ENCODE data around the gene ZFYVE19. TPM values are rescaled to one million over a fixed set of nuclear protein-coding genes. Genes with fewer than 3 reads are reported as not detected.
A peak's percentile ranks its signal among the peaks of the same experiment; 100 is the strongest.

Gene ZFYVE19
- total and polyA plus RNA-seq, 2 of the 13 experiments (the other 11 are each of a cell fraction or from before 2014, with no cell fraction given), result 23.3 to 44.0 TPM

- TF ChIP-seq PRDM15 (CRISPR knock-in tag; IDR thresholded peaks at IDR 0.05) (no peak), RXRB (CRISPR knock-in tag; IDR thresholded peaks at IDR 0.05; ENCODE audit: borderline replicate concordance) (0 out of 2 replicates have a peak, but pooled peaks have one; percentile 23), HHEX (CRISPR knock-in tag; IDR thresholded peaks at IDR 0.05) (no peak), JUND (CRISPR knock-in tag; IDR thresholded peaks at IDR 0.05) (peak; percentile 92), TEAD2 (CRISPR knock-in tag; IDR thresholded peaks at IDR 0.05) (no peak), FUBP1 (CRISPR knock-in tag; IDR thresholded peaks at IDR 0.05; ENCODE audit: borderline replicate concordance) (no peak), ZNF607 (CRISPR knock-in tag; IDR thresholded peaks at IDR 0.05; ENCODE audit: borderline replicate concordance) (no peak), NFKB2 (CRISPR knock-in tag; IDR thresholded peaks at IDR 0.05; ENCODE audit: borderline replicate concordance) (no peak), RARA (CRISPR knock-in tag; IDR thresholded peaks at IDR 0.05) (0 out of 2 replicates have a peak, but pooled peaks have one; percentile 31), SMC3 (IDR thresholded peaks at IDR 0.05; ENCODE audit: low read length) (no peak), ZBTB20 (CRISPR knock-in tag; IDR thresholded peaks at IDR 0.05; ENCODE audit: borderline replicate concordance, low read depth) (no peak), ZNF678 (CRISPR knock-in tag; IDR thresholded peaks at IDR 0.05) (no peak), ZNF883 (CRISPR knock-in tag; IDR thresholded peaks at IDR 0.05; ENCODE audit: not compliant biosample characterization) (no peak), PTBP1 (IDR thresholded peaks at IDR 0.05; ENCODE audit: low read depth, low read length, poor library complexity, severe bottlenecking) (no peak), FOXK2 (IDR thresholded peaks at IDR 0.05) (no peak), ZNF75D (CRISPR knock-in tag; IDR thresholded peaks at IDR 0.05; ENCODE audit: borderline replicate concordance) (no peak), ZNF34 (CRISPR knock-in tag; IDR thresholded peaks at IDR 0.05; ENCODE audit: borderline replicate concordance) (no peak), CTCF (CRISPR knock-in tag; IDR thresholded peaks at IDR 0.05) (no peak), SOX13 (IDR thresholded peaks at IDR 0.05) (no peak), SOX13 (CRISPR knock-in tag; conservative IDR thresholded peaks at IDR 0.05 in 1 of 2, IDR thresholded peaks at IDR 0.05 in 1 of 2) (peak in 1 of 2 experiments; percentile 24; a peak in 1 of 4 replicates), FOXO1 (CRISPR knock-in tag; IDR thresholded peaks at IDR 0.05) (peak; percentile 41; the same call in 1 of the 2 replicates), ZFP36 (IDR thresholded peaks at IDR 0.05; ENCODE audit: borderline replicate concordance, low read depth, low read length, partially characterized antibody) (no peak), WIZ (CRISPR knock-in tag; IDR thresholded peaks at IDR 0.05) (no peak), ZNF543 (CRISPR knock-in tag; IDR thresholded peaks at IDR 0.05) (no peak)
These were observed 38.8 kb downstream of the ZFYVE19 start (continued) for GRCh38 chr15:40845511-40846284.

All from HepG2 (cell line).